ENCODE measurements around the gene ZNF483.
"Not testable (repeated sequence)": the region's sequence is repeated elsewhere in the genome, so short reads cannot be mapped to it uniquely, and the experiment has no call there.

ZNF483 gene

DNA sequence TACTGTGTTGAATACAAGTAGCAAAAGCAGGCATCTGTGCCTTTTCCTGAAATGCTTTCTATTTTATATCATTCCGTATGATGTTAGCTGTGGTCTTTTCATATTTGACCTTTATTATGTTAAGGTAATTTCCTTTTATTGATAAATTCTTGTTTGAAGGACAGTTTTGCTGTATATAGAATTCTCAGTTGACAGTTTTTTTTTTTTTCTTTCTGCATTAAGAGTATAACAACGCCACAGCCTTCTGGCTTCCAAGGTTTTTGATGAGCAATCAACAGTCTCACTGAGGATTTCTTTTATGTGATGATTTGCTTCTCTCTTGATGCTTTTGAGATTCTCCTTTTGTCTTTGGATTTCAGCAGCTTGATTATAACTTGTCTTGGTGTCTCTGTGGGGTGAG, 23.6 kb downstream of the ZNF483 start:
- DNase-seq: no peak

DNA sequence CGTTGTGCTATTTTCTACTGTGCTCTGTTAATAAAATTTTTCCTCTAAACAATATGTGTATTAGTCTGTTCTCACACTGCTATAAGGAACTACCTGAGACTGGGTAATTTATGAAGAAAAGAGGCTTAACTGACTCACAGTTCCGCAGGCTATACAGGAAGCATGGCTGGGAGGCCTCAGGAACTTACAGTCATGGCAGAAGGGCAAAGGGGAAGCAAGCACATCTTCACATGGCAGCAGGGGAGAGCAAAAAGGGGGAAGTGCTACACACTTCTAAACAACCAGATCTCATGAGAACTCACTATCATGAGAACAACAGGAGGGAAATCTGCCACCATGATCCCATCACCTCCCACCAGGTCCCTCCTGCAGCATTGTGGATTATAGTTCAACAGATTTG, 30.4 kb downstream of the ZNF483 start:
- not testable (repeated sequence) for DNase-seq

DNA sequence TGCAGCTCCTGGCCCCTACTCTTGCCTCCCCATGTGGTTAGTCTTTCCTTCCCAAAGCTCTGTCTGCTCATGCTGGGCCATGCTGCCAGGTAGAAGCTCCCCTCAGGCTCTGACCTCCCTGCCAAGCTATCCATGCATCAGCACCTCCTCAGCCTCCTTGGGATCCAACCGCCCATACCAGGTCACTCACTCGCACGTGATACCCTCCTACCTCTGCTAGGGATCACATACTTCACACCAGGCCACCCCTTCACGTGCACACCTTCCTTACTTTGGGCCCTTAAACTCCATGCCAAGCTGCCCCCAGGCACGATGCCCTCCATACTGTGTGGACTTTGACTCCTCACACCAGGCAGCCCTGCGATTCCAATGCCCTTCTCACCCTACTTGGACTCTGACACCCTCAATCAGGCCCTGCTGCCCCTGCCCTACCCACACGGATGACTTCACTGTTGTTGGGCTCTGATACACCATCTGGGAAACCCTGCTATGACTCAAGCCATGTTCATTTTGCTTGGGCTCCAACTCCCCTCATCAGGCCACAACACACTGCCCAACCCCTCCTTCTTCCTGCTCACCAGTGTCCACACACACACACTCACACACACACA, 34.1 kb downstream of the ZNF483 start:
- DNase-seq: no peak

DNA sequence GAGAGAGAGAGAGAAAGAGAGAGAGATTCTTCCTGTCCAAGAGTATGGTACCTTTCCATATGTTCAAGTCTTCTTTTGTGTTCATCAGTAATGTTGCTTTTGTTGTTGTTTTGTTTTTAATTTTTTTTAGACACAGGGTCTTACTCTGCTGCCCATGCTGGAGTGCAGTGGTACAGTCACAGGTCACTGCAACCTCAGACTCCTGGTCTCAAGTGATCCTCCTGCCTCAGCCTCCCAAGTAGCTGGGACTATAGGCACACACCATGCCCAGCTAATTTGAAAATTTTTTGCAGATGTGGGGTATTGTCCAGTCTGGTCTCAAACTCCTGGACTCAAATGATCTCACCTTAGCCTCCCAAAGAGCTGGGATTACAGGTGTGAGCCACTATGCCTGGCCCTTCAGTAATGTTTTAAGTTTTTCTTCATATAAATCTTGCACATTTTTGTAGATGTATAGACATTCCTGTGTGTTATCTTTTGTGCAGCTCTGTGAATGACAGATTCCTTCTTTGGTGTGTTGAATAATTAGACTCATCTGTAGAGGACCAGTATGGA, 36.3 kb downstream of the ZNF483 start:
- no peak for DNase-seq

DNA sequence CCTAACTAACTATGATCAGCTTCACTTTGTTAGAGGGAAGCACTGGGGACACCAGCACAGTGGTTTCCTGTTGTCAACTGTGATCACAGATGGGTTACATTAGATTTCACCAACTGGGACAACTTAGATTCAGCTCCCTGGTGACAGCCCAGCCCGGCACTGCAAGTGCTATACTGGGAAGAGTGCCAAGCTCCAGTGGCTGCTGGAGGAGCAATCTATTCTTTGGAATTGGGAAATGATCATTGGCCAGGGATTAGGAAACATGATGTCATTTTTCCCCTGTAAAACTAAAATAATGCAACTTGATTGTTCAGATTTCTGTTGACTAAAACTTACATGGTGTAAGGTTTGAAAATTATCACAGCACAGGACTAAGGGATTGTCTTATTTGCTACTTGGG, 41.3 kb downstream of the ZNF483 start:
- DNase-seq: no peak

DNA sequence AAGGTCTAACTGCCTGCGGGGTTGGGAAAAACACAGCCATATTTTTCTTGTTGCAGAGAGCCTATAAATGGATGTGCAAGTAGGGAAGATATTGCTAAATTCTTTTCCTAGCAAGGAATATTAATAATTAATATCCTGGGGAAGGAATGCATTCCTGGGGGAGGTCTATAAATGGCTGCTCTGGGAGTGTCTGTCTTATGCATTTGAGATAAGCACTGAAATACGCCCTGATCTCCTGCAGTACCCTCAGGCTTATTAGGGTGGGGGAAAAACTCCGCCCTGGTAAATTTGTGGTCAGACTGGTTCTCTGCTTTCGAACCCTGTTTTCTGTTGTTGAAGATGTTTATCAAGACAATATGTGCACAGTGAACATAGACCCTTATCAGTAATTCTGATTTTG, 43.1 kb downstream of the ZNF483 start:
- not testable (repeated sequence) for DNase-seq

DNA sequence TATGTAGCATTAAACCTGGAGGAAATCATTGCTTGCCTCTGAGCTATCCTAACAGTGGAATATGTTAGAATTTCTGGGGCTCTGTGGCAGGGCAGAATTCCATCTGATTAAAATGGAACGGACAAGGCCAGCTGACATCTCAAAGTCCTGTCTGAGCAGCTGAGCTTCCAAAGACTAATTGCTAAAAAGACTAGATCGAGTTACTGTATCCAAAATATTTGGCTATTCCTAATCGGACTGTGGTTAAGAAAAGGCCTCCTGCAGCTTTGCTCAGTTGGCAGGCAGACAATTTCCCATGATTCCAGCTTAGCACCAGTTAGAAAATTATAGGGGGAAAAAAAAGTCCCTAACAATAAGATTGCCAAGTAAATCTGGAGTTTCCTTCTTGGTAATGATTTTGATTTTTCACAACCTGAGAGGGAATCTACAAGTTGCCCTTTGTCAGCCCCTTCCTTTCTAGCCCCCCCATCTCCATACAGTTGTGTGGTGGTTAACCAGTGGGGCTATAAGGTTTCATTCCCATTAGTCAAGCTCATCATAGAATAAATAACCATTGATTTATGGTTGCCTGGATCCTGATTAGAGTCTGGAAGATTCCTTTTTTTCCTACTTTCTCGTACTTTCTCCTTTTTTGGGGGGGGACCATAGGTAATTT, 48.1 kb downstream of the ZNF483 start:
- no peak for DNase-seq

DNA sequence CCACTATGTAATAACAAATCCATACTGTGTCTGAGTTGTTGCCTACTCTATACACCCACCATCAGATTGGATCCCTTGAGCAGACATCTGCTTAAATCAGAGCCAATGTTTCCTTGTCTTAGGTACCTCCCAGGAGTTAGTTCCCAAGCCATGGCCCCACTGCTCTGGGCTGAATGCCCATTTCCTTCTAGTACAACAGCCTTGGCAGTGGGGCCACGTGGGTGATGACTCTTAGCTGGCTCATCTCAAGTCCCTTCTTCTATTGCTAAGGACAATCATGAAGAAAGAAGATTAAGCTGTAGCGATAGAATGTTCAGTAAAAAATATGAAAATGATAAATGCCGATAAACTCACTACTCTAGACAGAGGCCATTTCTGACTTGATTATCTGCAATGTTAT, 57.9 kb downstream of the ZNF483 start:
- no peak for DNase-seq

DNA sequence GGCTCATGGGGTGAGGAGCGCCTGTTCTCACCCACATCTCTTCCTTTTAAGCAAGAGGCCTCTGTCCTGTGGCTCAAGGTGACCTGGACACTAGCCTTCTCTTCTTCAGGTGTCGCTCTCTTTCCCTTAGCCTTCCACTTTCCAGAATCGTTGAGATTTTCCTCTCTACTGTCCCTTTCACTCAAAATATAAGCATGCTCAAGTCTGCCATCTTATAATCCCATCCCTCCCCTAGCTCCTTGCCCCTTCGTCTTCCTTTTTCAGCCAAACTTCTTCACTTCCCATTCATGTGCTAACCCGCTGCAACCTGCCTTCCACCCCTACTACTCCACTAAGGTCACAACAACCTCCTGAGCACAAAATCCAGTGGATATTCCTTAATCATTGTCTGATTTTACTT, 61.4 kb downstream of the ZNF483 start:
- no peak for DNase-seq

DNA sequence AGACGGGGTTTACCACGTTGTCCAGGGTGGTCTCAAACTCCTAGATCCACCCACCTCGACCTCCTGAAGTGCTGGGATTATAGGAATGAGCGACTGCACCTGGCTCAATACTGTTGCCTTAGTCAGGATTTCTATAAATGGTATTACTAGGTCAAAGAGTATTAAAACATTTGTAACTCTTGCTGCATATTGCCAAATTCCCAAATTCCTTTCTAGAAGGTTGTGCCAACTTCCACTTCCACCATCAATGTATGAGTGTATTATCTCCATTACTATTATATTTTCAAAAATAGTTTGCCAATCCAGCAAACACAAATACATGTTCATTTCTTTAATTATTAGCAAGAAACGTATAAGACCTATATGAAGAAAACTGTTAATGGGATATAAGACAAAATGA, 63.9 kb downstream of the ZNF483 start:
- no peak for DNase-seq

DNA sequence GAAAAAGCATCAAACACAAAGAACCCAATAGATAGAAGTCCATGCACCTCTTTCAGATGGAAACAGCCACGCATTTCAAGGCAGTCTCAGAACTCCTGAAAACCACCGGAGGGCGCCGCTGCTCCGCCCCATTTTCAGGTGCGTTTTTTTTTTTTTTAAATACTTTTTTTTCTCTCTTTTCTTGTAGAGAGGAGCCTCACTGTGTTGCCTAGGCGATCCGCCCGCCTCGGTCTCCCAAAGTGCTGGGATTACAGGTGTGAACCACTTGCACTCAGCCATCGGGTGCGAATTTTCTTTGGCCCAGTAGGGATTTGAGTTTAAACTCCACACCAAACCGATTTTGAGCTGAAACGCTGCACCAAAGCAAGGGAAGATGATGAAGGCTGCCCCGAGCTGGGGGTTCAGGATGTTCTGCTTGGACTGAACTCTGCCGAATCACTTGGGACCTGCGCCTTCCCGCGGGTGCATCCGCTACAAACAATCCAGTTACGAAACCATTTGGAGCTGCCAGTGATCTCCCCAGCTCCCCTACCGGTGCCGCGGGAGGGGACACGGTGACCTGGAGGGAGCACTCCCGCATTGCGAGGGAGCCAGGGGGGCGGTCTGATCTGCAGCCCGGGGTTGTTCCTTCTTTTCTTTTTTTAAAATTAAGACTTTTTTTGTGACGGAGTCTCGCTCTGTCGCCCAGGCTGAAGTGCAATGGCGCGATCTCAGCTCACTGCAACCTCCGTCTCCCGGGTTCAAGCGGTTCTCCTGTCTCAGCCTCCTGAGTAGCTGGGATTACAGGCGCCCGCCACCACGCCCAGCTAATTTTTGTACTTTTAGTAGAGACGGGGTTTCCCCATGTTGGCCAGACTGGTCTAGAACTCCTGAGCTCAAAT, 73.1 kb downstream of the ZNF483 start:
- DNase-seq: peak; percentile 63

DNA sequence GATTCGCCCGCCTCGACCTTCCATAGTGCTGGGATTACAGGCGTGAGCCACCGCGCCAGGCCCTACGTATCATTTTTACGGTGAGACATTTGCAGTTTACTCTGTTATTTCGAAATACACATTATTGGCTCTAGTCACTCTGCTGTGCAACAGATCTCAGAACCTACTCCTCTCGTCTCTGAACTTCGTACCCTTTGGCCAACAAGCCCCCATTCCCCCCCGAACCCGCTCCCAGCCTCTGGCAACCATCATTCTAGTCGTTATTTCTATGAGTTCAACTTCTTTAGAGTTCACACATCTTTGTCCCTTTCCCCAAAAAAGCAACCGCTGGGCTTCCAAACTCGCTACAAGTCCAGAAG, 73.7 kb downstream of the ZNF483 start:
- DNase-seq: peak; percentile 0 to 22

DNA sequence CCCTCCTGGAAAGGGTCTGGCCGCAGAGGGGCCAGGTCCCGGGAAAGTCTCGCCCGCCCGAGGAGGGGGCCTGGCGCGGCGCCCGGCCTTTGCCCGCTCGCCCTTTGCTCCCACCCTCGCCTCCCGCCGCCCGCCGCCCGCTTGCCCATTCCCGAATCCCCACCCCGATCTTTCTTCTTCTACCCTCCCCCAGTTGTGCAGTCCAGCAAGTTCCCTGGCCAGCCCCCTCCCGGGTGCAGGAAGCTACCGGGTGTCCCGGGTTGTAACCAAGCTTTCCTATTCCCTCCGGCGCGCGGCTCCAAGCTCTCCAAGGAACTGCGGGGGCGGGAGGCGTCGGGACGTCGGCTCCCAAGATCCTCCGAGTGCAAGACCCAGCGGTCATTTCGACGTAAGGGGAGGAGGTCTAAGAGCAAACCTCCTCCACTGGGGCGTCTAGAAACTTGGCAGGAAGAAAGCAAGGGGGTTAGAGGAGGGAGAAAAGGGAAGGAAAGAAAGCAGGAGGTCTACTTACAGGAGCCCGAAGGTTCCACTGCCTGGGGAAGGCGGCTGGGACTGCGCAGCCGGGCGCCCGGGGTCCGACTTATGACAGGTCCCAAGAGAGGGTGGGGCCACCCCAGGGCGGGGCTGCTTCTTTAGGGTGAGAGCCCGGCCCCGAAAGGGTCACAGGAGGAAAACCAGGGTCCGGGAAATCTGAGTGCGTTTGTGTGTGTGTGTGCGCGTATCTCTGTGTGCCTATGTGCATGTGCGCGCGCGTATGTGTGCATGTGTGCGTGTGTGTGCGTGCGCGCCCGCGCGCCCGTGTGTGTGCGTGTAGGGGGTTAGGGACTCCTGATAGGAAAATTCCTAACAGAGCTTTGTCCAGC, 74.3 kb downstream of the ZNF483 start, which contains the start of gene PTGR1:
TSS of gene PTGR1 (minus strand) at position 556 of the 863 bp plus-strand sequence. CDS start 2,225 bp downstream, outside the sequence.
- peak; percentile 21 to 38 for DNase-seq

DNA sequence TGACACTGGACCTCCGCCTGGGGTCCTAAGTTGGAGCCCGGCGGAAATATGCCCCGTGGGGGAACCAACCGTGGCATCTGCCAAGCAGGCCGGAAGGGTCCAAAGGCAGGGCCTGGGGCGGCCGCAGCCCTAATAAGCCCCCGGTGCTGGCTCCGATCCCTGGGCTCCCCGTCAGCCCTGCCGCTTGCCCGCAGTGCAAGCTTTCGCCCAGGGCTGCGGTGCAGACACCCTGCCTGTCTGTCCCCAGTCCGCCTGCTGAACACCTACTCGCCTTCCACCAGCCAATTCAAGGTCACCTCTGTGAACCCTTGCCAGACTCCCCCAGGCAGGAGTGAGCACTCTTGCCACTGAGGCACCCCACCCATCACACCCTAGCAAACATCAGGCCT, 75.0 kb downstream of the ZNF483 start:
- DNase-seq: no peak

DNA sequence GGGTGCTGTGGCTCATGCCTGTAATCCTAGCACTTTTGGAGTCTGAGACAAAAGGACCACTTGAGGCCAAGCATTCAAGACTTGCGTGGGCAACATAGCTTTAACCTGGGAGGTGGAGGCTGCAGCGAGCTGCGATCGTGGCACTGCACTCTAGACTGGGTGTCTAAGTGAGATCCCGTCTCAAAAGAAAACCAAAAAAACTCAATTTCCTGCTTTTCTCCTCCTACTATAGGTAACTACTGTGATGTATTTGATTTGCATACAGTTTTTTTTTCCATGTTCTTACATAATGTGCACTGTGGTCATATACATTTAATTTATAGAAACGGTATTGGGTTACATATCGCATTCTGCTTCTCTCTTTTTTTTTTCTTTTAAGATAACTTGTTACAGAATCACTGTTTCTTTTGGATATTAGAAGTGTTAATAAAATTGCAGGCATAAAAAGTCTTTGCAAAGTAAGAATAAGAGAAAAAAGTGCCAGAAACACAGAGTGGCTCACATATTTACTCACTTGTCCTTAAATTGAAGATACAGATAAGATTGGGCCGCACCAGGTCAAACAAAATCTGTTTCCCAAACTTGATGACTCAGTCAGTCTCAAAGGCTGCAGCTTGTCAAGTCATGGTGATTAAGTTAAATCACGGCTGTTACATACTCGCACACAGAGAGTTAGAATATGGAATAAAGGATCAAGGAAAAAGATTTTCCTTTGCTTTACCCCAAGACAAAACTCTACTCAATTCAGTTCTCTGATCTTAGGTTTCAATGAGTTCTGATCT, 76.4 kb downstream of the ZNF483 start:
- no peak for DNase-seq

DNA sequence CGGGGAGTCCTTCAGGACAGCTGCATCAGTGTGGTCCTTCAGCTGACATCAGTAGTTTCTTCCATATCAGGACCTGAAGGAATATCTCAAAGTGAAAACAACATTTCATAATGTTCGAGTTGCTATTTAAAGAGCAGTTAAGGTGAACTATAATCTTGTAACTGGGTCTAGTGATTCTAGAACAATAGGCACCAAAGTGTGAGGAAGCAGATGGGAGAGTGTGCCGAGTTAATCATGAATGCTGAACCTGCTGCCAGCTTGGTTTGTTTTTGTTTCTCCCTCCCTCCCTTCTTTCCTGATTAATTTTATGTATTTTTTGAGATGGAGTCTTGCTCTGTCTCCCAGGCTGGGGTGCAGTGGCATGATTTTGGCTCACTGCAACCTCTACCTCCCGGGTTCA, 78.1 kb downstream of the ZNF483 start:
- no peak for DNase-seq

DNA sequence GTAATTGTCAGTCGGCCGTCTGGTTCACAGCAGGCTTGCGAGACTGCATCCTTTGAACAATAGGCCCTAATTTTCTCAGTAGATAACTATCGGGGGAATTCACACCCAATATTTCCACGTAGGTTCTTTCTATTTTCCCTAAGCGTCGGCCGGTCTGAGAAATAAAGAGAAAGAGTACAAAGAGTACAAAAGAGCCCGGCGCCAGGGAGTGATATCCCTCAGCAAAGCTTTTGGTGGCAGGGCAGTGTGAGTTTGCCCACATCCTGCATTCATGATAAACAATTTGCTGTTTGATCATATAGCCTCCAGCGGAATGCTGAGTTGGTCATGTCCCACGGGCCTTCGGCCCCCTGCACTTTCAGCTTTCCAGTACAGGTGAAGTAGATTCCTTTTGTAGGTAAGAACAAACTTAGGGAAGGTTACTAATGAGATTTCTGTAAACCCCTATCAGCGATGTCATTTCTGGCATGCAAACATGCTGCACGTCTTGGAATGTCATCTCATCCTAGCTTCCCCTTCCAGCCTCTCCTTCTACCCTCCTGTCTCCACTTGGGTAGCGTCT, 79.2 kb downstream of the ZNF483 start:
- DNase-seq: no peak

DNA sequence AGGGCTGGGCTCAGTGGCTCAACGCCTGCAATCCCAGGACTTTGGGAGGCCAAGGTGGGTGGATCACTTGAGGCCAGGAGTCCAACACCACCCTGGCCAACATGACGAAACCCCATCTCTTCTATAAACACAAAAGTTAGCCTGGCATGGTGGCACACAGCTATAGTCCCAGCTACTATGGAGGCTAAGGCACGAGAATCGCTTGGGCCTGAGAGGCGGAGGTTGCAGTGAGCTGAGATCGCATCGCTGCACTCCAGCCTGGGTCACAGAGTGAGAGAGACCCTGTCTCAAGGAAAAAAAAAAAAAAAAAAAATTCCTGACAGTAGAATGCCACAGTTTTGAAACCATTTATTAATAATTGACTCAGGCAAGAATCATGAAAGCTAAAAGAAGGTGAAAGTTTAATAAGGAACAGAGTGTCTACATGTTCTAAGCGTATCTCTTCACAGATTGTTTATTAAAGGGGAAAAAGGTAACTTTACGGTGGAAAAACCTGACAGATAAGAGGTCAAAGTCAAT, 80.1 kb downstream of the ZNF483 start:
- DNase-seq: no peak

DNA sequence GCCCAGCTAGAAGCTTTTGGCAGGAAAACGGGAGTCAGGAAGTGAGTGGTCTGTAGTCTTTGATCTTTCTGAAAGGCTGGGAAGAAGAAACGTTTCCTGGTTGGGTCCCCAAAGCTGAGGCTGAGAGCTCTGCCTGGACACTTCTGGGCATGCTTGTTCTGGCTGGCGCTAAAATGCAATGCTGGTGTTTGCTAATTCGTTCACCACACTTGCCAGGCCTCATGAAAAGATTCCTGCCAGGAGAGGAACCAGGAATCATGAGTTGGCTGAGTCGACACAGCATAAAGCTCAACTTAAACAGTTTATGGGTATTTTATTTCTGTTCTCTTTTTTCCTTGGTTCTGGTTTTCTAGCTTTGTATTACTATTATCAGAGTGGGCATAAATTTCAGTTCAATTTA, 85.2 kb downstream of the ZNF483 start:
- DNase-seq: no peak

DNA sequence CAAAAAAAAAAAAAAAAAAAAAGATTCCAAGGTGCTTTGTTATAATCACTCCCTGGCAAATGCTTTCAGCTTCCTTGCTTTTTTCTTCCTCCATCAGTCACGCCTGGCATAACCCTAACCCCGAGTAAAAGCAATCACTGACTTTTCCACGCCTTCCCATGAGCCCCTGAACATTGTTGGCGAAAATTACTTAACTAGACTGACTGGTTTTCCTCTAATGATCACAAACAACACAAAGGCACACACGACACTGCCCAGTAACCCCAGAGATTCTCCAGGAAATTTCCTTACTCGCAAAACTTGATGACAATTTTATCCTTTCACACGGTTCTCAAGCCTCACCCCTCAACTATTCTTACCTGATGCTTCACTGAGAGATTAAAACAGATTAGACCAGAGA, 85.9 kb downstream of the ZNF483 start:
- DNase-seq: no peak

DNA sequence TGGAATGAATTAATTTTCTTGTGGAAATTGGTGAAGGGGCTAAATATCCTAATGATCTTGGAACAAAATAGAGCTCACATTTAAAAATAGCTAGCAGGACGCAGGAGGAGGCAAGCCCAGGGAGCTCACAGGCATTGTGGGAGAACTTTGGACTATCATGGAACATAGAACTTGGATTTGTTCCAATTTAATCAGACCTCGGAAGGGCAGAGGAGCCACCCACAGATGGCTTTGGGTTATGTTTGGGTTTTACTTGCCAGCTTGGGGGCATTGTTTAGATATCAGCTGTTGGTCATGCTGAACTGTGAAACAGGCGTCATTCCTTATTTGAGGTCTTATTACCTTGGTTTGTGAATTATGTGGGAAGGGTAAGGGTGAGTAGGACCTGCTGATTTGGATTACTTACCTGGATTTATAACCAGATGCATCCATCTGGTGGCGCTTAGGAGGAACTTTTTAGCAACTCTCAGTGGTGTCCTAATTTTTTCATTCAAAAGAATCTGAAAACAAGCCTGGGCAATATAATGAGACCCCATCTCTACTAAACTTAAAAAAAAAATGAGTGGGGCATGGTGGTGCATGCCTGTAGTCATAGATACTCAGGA, 88.6 kb downstream of the ZNF483 start:
- DNase-seq: no peak
